Measurements from ENCODE around the gene DNAH6. TPM values are rescaled to one million over a fixed set of nuclear protein-coding genes. Genes with fewer than 3 reads are reported as not detected.

DNAH6 gene
- total RNA-seq, 6 donors from 2014 or later = 0.37 to 25.0 (median 4.2) TPM

GRCh38 chr2:84628486-84628885 is 112.2 kb downstream of the DNAH6 start:
- H3K27me3 ChIP-seq = no peaks in the 10 kb centered on the region
- H3K4me3 ChIP-seq = no peak overlapping the region
- TF ChIP-seq POLR2A (IDR thresholded peaks at IDR 0.05) (no peak), EP300 (IDR thresholded peaks at IDR 0.05) (no peak), POLR2AphosphoS5 (IDR thresholded peaks at IDR 0.05) (no peak)
- TF ChIP-seq, protein P1, sequence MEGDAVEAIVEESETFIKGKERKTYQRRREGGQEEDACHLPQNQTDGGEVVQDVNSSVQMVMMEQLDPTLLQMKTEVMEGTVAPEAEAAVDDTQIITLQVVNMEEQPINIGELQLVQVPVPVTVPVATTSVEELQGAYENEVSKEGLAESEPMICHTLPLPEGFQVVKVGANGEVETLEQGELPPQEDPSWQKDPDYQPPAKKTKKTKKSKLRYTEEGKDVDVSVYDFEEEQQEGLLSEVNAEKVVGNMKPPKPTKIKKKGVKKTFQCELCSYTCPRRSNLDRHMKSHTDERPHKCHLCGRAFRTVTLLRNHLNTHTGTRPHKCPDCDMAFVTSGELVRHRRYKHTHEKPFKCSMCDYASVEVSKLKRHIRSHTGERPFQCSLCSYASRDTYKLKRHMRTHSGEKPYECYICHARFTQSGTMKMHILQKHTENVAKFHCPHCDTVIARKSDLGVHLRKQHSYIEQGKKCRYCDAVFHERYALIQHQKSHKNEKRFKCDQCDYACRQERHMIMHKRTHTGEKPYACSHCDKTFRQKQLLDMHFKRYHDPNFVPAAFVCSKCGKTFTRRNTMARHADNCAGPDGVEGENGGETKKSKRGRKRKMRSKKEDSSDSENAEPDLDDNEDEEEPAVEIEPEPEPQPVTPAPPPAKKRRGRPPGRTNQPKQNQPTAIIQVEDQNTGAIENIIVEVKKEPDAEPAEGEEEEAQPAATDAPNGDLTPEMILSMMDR (IDR thresholded peaks at IDR 0.05) = no peak
- WGBS, 2 donors = 81 to 85% methylated on average over 2 of the region's 2 CpGs
- no peaks in the 10 kb centered on the region for H3K4me1 ChIP-seq
- H3K36me3 ChIP-seq = no peaks in the 10 kb centered on the region
- DNase-seq = no peak
- no peak for ATAC-seq (ENCODE audit: low FRiP score in 2 of 2)
- H3K27ac ChIP-seq = no peak overlapping the region
- H3K9me3 ChIP-seq = no peaks in the 10 kb centered on the region

- TF ChIP-seq POLR2A (IDR thresholded peaks at IDR 0.05) (no peak), EP300 (IDR thresholded peaks at IDR 0.05) (no peak), POLR2AphosphoS5 (IDR thresholded peaks at IDR 0.05) (no peak)
- TF ChIP-seq, protein P1 (IDR thresholded peaks at IDR 0.05) = no peak
- Histone ChIP-seq H3K4me3 (no peak overlapping the region), H3K36me3 (no peaks in the 10 kb centered on the region), H3K4me1 (no peaks in the 10 kb centered on the region), H3K9me3 (no peaks in the 10 kb centered on the region), H3K27me3 (no peaks in the 10 kb centered on the region), H3K27ac (no peak overlapping the region)
- ATAC-seq (ENCODE audit: low FRiP score in 2 of 2) (no peak), DNase-seq (no peak)
Observed at GRCh38 chr2:84629550-84629949, 113.3 kb downstream of the DNAH6 start.

GRCh38 chr2:84631047-84631446 is 114.7 kb downstream of the DNAH6 start:
- H3K36me3 ChIP-seq = no peaks in the 10 kb centered on the region
- ATAC-seq (ENCODE audit: low FRiP score in 2 of 2) (peak in 1 of 2 donors; percentile 71), DNase-seq (no peak)
- 43 to 49% methylated on average over 6 of the region's 6 CpGs for WGBS, 2 donors
- H3K4me3 ChIP-seq = no peak overlapping the region
- no peaks in the 10 kb centered on the region for H3K9me3 ChIP-seq
- TF ChIP-seq, protein P1 (IDR thresholded peaks at IDR 0.05) = peak in 4 of 6 experiments; percentile 12 to 61 (median 50)
- TF ChIP-seq POLR2AphosphoS5 (IDR thresholded peaks at IDR 0.05) (no peak), EP300 (IDR thresholded peaks at IDR 0.05) (no peak)
- no peaks in the 10 kb centered on the region for H3K4me1 ChIP-seq
- no peak overlapping the region for H3K27ac ChIP-seq
- no peaks in the 10 kb centered on the region for H3K27me3 ChIP-seq

DNA sequence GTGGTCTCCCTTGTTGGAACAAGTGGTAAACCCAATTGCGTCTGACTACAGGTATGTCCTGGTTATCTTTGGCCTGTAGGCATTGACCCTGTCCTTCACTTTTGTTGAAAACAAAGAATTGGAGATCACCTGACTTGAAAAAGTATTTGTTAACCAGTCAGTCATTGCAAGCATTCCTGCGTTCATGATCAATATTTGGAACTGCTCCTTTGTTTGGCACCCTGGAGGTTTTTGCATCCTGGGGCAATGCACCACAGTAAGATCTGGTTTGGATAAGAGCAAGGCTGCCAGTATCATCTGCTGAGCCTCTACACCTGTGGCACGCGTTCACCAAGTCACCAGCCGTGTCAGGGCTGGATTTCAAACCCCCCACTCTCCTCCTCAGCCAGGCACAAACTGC is 115.7 kb downstream of the DNAH6 start:
- Histone ChIP-seq H3K36me3 (no peaks in the 10 kb centered on the region), H3K4me1 (no peaks in the 10 kb centered on the region), H3K27me3 (no peaks in the 10 kb centered on the region), H3K27ac (no peak overlapping the region), H3K4me3 (no peak overlapping the region), H3K9me3 (no peaks in the 10 kb centered on the region)
- WGBS, 2 donors = 80 to 81% methylated on average over 5 of the region's 5 CpGs
- TF ChIP-seq POLR2A (IDR thresholded peaks at IDR 0.05) = no peak
- no peak for TF ChIP-seq EP300 (IDR thresholded peaks at IDR 0.05)
- TF ChIP-seq, protein P1 (IDR thresholded peaks at IDR 0.05) = no peak
- no peak for TF ChIP-seq POLR2AphosphoS5 (IDR thresholded peaks at IDR 0.05)
- no peak for DNase-seq
- no peak for ATAC-seq (ENCODE audit: low FRiP score in 2 of 2)
